ENCODE data around the gene MT1X.

DNA sequence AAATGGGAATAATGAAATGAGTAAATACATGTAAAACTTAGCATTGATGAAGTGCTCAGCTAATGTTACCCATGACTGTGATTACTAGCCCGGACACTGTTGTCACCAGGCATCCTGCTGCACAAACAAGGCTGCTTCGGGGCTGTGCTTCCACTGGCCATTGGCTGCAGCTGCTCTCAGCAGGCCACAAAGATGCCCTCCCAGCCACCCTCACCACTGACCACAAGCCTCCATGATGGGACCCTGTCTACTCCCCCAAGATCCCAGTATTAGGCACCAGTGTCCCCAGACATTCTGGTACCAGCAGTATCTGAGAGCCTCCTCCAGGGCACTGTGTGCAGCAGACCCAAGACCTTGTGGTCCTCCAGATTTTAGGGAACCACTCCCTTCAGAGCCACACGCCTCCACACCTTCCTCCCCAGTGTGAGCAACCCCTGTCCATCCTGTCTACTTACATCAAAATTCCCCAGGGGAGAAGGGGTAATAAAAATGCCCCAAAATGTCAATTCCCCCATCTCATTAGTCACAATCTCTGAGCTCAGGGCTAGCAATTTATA lies 28.0 kb downstream of the MT1X start:
- TF ChIP-seq, protein P1, sequence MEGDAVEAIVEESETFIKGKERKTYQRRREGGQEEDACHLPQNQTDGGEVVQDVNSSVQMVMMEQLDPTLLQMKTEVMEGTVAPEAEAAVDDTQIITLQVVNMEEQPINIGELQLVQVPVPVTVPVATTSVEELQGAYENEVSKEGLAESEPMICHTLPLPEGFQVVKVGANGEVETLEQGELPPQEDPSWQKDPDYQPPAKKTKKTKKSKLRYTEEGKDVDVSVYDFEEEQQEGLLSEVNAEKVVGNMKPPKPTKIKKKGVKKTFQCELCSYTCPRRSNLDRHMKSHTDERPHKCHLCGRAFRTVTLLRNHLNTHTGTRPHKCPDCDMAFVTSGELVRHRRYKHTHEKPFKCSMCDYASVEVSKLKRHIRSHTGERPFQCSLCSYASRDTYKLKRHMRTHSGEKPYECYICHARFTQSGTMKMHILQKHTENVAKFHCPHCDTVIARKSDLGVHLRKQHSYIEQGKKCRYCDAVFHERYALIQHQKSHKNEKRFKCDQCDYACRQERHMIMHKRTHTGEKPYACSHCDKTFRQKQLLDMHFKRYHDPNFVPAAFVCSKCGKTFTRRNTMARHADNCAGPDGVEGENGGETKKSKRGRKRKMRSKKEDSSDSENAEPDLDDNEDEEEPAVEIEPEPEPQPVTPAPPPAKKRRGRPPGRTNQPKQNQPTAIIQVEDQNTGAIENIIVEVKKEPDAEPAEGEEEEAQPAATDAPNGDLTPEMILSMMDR (conservative IDR thresholded peaks at IDR 0.05; ENCODE audit: low read length): no peak
- no peak for TF ChIP-seq EZH2phosphoT487 (IDR thresholded peaks at IDR 0.05; ENCODE audit: borderline replicate concordance, low read depth, low read length)

Measured in OCI-LY7 (cell line).